Esophagus (tissue), 2 donors: Measurements from ENCODE around the gene SMIM29. TPM values are rescaled to one million over a fixed set of nuclear protein-coding genes. Genes with fewer than 3 reads are reported as not detected.
"Not testable (repeated sequence)": the region's sequence is repeated elsewhere in the genome, so short reads cannot be mapped to it uniquely, and the experiment has no call there.

Experiments used
- H3K27ac ChIP-seq, 2 donors: one replicate each; pipeline ENCODE4 v1.5.1; 2013; ENCODE audit warnings: low read depth in 2 of 2, mild to moderate bottlenecking in 2 of 2, inconsistent platforms in 1 of 2, low read length in 1 of 2, moderate library complexity in 1 of 2
- H3K27me3 ChIP-seq, 2 donors: one replicate each; pipeline ENCODE4 v1.6.1; 2013; ENCODE audit warnings: low read length in 2 of 2, control low read depth in 1 of 2, mild to moderate bottlenecking in 1 of 2; ENCODE audit not compliant: insufficient read depth in 2 of 2, control insufficient read depth in 1 of 2
- H3K36me3 ChIP-seq, 2 donors: one replicate each; pipeline ENCODE4 v1.6.1; 2013; ENCODE audit warnings: low read length in 1 of 2; ENCODE audit not compliant: control insufficient read depth in 2 of 2, insufficient read depth in 2 of 2
- H3K4me1 ChIP-seq, 2 donors: one replicate each; pipeline ENCODE4 v1.6.1; 2013; ENCODE audit warnings: low read length in 1 of 2; ENCODE audit not compliant: control insufficient read depth in 2 of 2, insufficient read depth in 2 of 2
- H3K4me3 ChIP-seq, 2 donors: one replicate each; pipeline ENCODE4 v1.5.1; 2013; ENCODE audit warnings: low read length in 2 of 2, mild to moderate bottlenecking in 2 of 2, low read depth in 1 of 2, moderate library complexity in 1 of 2
- H3K9me3 ChIP-seq, 2 donors: one replicate each; pipeline ENCODE4 v1.6.1; 2013; ENCODE audit warnings: mild to moderate bottlenecking in 2 of 2, low read depth in 1 of 2, low read length in 1 of 2, moderate library complexity in 1 of 2; ENCODE audit not compliant: control insufficient read depth in 2 of 2, insufficient read depth in 1 of 2
- WGBS, 2 donors: extraction: QIAGEN DNeasy Blood & Tissue Kit; methylation state at CpG; one replicate each; pipeline ENCODE4 v1.1.7; 2013; 5-methylcytosine and 5-hydroxymethylcytosine counted together
- polyA plus RNA-seq, 2 donors: library from polyadenylated mRNA; stranded (reverse); fragments of 200-250 nt; gene quantifications; one replicate each; pipeline ENCODE4 v1.2.3, GENCODE V29; 2013
- donor health status: healthy with polysubstance abuse.
- donor health status: Bipolar disorder and iron deficiency.

SMIM29 gene
- polyA plus RNA-seq, 2 donors: 31.7 to 36.6 TPM

GRCh38 chr6:34246563-34247391 is 2.0 kb downstream of the SMIM29 start:
- H3K27ac ChIP-seq: peak overlapping the region in 1 of 2 donors; percentile 58
- no peak overlapping the region for H3K4me3 ChIP-seq
- peaks cover 3 to 13% of the 10 kb centered on the region in 2 donors for H3K36me3 ChIP-seq
- no peaks in the 10 kb centered on the region for H3K27me3 ChIP-seq
- H3K9me3 ChIP-seq: no peaks in the 10 kb centered on the region
- WGBS, 2 donors: 50 to 65% methylated on average over 8 of the region's 8 CpGs
- H3K4me1 ChIP-seq: peaks cover 13 to 21% of the 10 kb centered on the region in 2 donors

GRCh38 chr6:34246249-34246562 is 2.6 kb downstream of the SMIM29 start:
- 45 to 55% methylated on average over 2 of the region's 2 CpGs for WGBS, 2 donors
- H3K36me3 ChIP-seq: peaks cover 9 to 18% of the 10 kb centered on the region in 2 donors

GRCh38 chr6:34245761-34246140 is 3.1 kb downstream of the SMIM29 start:
- not testable (repeated sequence) for H3K4me3 ChIP-seq, H3K27me3 ChIP-seq, H3K27ac ChIP-seq, H3K9me3 ChIP-seq
- H3K4me1 ChIP-seq: peaks cover 13 to 21% of the 10 kb centered on the region in 2 donors
- H3K36me3 ChIP-seq: peaks cover 9 to 20% of the 10 kb centered on the region in 2 donors
- WGBS, 2 donors: 68 to 73% methylated on average over 7 of the region's 7 CpGs

More at GRCh38 chr6:34246249-34246562, 2.6 kb downstream of the SMIM29 start:
- Histone ChIP-seq H3K4me1 (peaks cover 13 to 21% of the 10 kb centered on the region in 2 donors), H3K27ac (peak overlapping the region in 1 of 2 donors; percentile 17), H3K4me3 (no peak overlapping the region), H3K9me3 (no peaks in the 10 kb centered on the region), H3K27me3 (no peaks in the 10 kb centered on the region)

- Histone ChIP-seq H3K27ac (peak overlapping the region in 1 of 2 donors; percentile 88), H3K4me1 (peaks cover 13 to 21% of the 10 kb centered on the region in 2 donors), H3K36me3 (peaks cover 9 to 22% of the 10 kb centered on the region in 2 donors)
- WGBS, 2 donors: 68 to 71% methylated on average over 13 of the region's 13 CpGs
- not testable (repeated sequence) for H3K4me3 ChIP-seq, H3K27me3 ChIP-seq, H3K9me3 ChIP-seq
Measured at GRCh38 chr6:34245032-34245760, 3.6 kb downstream of the SMIM29 start.

- WGBS, 2 donors: 27 to 43% methylated on average over 16 to 19 of the region's 19 CpGs
- no peak overlapping the region for H3K4me3 ChIP-seq
- peaks cover 9 to 22% of the 10 kb centered on the region in 2 donors for H3K36me3 ChIP-seq
Measured at GRCh38 chr6:34243901-34244884, 4.6 kb downstream of the SMIM29 start.

GRCh38 chr6:34243131-34243771 is 5.6 kb downstream of the SMIM29 start:
- Histone ChIP-seq H3K9me3 (no peaks in the 10 kb centered on the region), H3K4me1 (peaks cover 11 to 18% of the 10 kb centered on the region in 2 donors), H3K36me3 (peaks cover 9 to 22% of the 10 kb centered on the region in 2 donors), H3K27ac (peak overlapping the region in 1 of 2 donors; percentile 88), H3K4me3 (no peak overlapping the region), H3K27me3 (no peaks in the 10 kb centered on the region)
- WGBS, 2 donors: 48 to 51% methylated on average over 5 of the region's 5 CpGs

More at GRCh38 chr6:34243901-34244884, 4.6 kb downstream of the SMIM29 start:
- H3K27me3 ChIP-seq: no peaks in the 10 kb centered on the region
- H3K4me1 ChIP-seq: peaks cover 13 to 21% of the 10 kb centered on the region in 2 donors
- H3K27ac ChIP-seq: peak overlapping the region; percentile 78 to 88
- H3K9me3 ChIP-seq: no peaks in the 10 kb centered on the region

- H3K4me3 ChIP-seq: no peak overlapping the region
- WGBS, 2 donors: 66 to 78% methylated on average over 7 of the region's 7 CpGs
- peaks cover 10 to 12% of the 10 kb centered on the region in 2 donors for H3K4me1 ChIP-seq
- H3K27ac ChIP-seq: no peak overlapping the region
- H3K9me3 ChIP-seq: no peaks in the 10 kb centered on the region
- no peaks in the 10 kb centered on the region for H3K27me3 ChIP-seq
- H3K36me3 ChIP-seq: peaks cover 9 to 22% of the 10 kb centered on the region in 2 donors
Measured at GRCh38 chr6:34242252-34243130, 6.3 kb downstream of the SMIM29 start.
